ENCODE results near the gene ARHGEF37. TPM values are rescaled to one million over a fixed set of nuclear protein-coding genes. Genes with fewer than 3 reads are reported as not detected.
A peak's percentile ranks its signal among the peaks of the same experiment; 100 is the strongest.

The ARHGEF37 gene
- total and polyA plus RNA-seq, 8 donors, result 4.2 to 7.3 (median 5.2) TPM

- no peaks in the 10 kb centered on the region for H3K27me3 ChIP-seq
- TF ChIP-seq CTCF (IDR thresholded peaks at IDR 0.05), result no peak
- H3K4me1 ChIP-seq, result peaks cover 0 to 6% of the 10 kb centered on the region in 2 donors
- intact Hi-C loops (cut with DNase I), result no loop called here
- ATAC-seq (no peak), DNase-seq (no peak)
- H3K36me3 ChIP-seq, result no peaks in the 10 kb centered on the region
- H3K9me3 ChIP-seq, result no peaks in the 10 kb centered on the region
- no peak overlapping the region for H3K4me3 ChIP-seq
- no peak overlapping the region for H3K27ac ChIP-seq
Measured at GRCh38 chr5:149604321-149604720, 23.0 kb downstream of the ARHGEF37 start.

GRCh38 chr5:149605354-149605997 is 24.2 kb downstream of the ARHGEF37 start:
- Histone ChIP-seq H3K27me3 (no peaks in the 10 kb centered on the region), H3K4me1 (peaks cover 0 to 6% of the 10 kb centered on the region in 2 donors), H3K4me3 (no peak overlapping the region), H3K36me3 (no peaks in the 10 kb centered on the region), H3K27ac (peak overlapping the region in 1 of 2 donors; percentile 19), H3K9me3 (no peaks in the 10 kb centered on the region)
- DNase-seq (no peak), ATAC-seq (no peak)
- intact Hi-C loops (cut with DNase I), result no loop called here
- no peak for TF ChIP-seq CTCF (IDR thresholded peaks at IDR 0.05)

- H3K9me3 ChIP-seq, result no peaks in the 10 kb centered on the region
- no peaks in the 10 kb centered on the region for H3K27me3 ChIP-seq
- TF ChIP-seq CTCF (IDR thresholded peaks at IDR 0.05), result no peak
- peaks cover 0 to 6% of the 10 kb centered on the region in 2 donors for H3K4me1 ChIP-seq
- DNase-seq (peak in 1 of 4 donors; percentile 41), ATAC-seq (peak; percentile 74)
- H3K27ac ChIP-seq, result peak overlapping the region in 1 of 2 donors; percentile 19
- intact Hi-C loops (cut with DNase I), result no loop called here
- no peak overlapping the region for H3K4me3 ChIP-seq
- H3K36me3 ChIP-seq, result no peaks in the 10 kb centered on the region
Measured at GRCh38 chr5:149605998-149606724, 24.9 kb downstream of the ARHGEF37 start.

GRCh38 chr5:149608936-149609545 is 27.7 kb downstream of the ARHGEF37 start:
- intact Hi-C loops (cut with DNase I), result no loop called here
- Histone ChIP-seq H3K9me3 (no peaks in the 10 kb centered on the region), H3K4me1 (peaks cover 0 to 6% of the 10 kb centered on the region in 2 donors), H3K36me3 (no peaks in the 10 kb centered on the region), H3K27me3 (no peaks in the 10 kb centered on the region), H3K4me3 (no peak overlapping the region), H3K27ac (no peak overlapping the region)
- no peak for DNase-seq
- no peak for TF ChIP-seq CTCF (IDR thresholded peaks at IDR 0.05)
- no peak for ATAC-seq

- no peak for DNase-seq
- TF ChIP-seq CTCF (IDR thresholded peaks at IDR 0.05), result no peak
- ATAC-seq, result no peak
- H3K27me3 ChIP-seq, result no peaks in the 10 kb centered on the region
- intact Hi-C loops (cut with DNase I), result no loop called here
- H3K4me3 ChIP-seq, result no peak overlapping the region
- H3K27ac ChIP-seq, result no peak overlapping the region
- H3K9me3 ChIP-seq, result no peaks in the 10 kb centered on the region
- H3K4me1 ChIP-seq, result peaks cover 0 to 6% of the 10 kb centered on the region in 2 donors
- no peaks in the 10 kb centered on the region for H3K36me3 ChIP-seq
Measured at GRCh38 chr5:149609640-149610219, 28.4 kb downstream of the ARHGEF37 start.
